HG03196 (cell line): ENCODE measurements around the gene CYTH1.

Experiments
- ATAC-seq: cut with Tn5 transposase; IDR thresholded peaks from one replicate; pipeline ENCODE4 v1.9.1; 2021; ENCODE audit not compliant: unreplicated experiment

Gene CYTH1

GRCh38 chr17:78781893-78782304, at the start of gene CYTH1:
Gene CYTH1 (minus strand): TSS chr17:78782273. CDS start chr17:78782223, 50 bp downstream.
- no peak for ATAC-seq

GRCh38 chr17:78829477-78829876, 47.4 kb upstream of the CYTH1 start:
- no peak for ATAC-seq

GRCh38 chr17:78828470-78829185, 46.6 kb upstream of the CYTH1 start:
- no peak for ATAC-seq

- ATAC-seq, result no peak
Measured at GRCh38 chr17:78826836-78827509, 44.9 kb upstream of the CYTH1 start.

GRCh38 chr17:78826421-78826820, 44.3 kb upstream of the CYTH1 start:
- ATAC-seq, result no peak

GRCh38 chr17:78825696-78826095, 43.6 kb upstream of the CYTH1 start:
- no peak for ATAC-seq

- no peak for ATAC-seq
Measured at GRCh38 chr17:78824240-78824639, 42.2 kb upstream of the CYTH1 start.

GRCh38 chr17:78823282-78824046, 41.4 kb upstream of the CYTH1 start:
- no peak for ATAC-seq

- no peak for ATAC-seq
Measured at GRCh38 chr17:78822552-78822951, 40.5 kb upstream of the CYTH1 start.

GRCh38 chr17:78821961-78822360, 39.9 kb upstream of the CYTH1 start:
- no peak for ATAC-seq

- no peak for ATAC-seq
Measured at GRCh38 chr17:78820841-78821240, 38.8 kb upstream of the CYTH1 start.

- ATAC-seq, result no peak
Measured at GRCh38 chr17:78819806-78820792, 38.0 kb upstream of the CYTH1 start.

- ATAC-seq, result no peak
Measured at GRCh38 chr17:78819402-78819801, 37.3 kb upstream of the CYTH1 start.

- no peak for ATAC-seq
Measured at GRCh38 chr17:78818932-78819331, 36.9 kb upstream of the CYTH1 start.

GRCh38 chr17:78818152-78818846, 36.2 kb upstream of the CYTH1 start:
- no peak for ATAC-seq

- ATAC-seq, result no peak
Measured at GRCh38 chr17:78817123-78817522, 35.0 kb upstream of the CYTH1 start.

GRCh38 chr17:78815696-78816095, 33.6 kb upstream of the CYTH1 start:
- ATAC-seq, result no peak

GRCh38 chr17:78812855-78813254, 30.8 kb upstream of the CYTH1 start:
- ATAC-seq, result no peak

- no peak for ATAC-seq
Measured at GRCh38 chr17:78808163-78808562, 26.1 kb upstream of the CYTH1 start.

GRCh38 chr17:78806451-78806850, 24.4 kb upstream of the CYTH1 start:
- no peak for ATAC-seq
